ENCODE results near the gene PLD1.

PLD1 gene

DNA sequence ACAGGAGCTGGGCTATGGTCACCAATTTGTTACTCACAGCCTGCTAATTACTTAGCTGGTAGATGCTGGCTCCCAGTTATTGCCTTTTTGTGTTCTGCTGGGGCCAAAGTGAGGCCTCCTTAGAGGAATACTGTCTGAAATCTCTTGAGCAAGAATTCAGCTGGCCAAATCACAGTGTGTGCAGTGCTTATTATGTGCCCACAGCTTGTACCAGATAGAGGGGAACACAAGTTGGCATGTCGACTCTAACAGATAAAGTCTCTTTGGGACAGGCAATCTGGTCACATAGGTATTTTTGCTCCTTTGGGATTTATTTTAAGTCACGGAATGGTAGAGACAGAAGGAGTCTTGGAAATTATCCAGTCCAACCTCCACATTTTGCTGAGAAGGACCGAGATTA is 26.6 kb upstream of the PLD1 start:
- no peak for DNase-seq (ENCODE audit: low read depth)

DNA sequence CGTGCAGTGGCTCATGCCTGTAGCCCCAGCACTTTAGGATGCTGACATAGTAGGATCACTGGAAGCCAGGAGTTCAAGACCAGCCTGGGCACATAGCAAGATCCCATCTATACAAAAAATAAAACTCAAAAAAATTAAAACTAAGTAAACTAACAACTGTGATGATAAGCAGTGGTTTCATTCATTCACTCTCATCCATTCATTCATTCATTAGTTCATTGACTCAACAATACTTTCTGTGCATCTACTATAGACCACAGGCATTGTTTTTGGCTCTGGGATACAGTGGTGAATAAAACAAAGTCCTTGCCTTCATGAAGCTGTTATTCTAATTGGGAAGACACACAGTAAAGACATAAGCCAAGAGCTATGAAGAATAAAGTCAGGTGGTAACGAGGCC is 25.3 kb upstream of the PLD1 start:
- no peak for DNase-seq (ENCODE audit: low read depth)

DNA sequence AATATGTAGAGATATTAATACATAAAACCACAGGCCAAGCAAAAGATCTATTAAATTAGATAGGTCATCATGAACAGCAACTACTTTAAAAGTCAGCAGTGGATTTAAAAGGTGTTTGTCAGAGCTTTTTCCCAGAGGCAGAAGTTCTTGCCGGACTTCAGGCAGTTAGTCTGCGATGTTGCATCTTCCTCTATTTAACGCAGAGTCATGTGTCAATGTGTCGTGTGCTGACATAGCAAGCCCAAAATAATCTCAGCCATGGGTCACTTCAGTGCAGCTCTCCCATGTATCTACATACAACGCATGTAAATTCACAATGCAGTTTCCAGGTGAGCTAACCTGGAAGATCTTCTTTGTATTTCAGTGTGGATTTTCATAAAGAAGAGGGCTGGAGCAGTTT is 24.8 kb upstream of the PLD1 start:
- DNase-seq (ENCODE audit: low read depth): no peak

DNA sequence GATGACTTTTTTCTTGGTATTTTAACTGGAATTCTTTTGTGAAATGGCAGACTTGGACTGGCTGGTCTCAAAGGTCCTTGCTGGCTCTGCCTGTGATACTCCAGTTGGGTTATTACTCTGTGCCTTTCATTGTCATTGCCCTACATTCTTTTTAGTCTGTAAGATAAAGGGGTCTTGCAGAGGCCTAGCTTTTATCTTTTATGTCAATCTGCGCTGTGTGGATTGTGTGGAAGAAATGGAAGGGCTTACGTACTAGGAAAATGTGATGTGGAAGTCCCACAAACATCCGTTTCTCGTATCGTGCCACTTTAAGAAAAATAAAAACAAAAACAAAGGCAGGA is 24.1 kb upstream of the PLD1 start:
- DNase-seq (ENCODE audit: low read depth): no peak

DNA sequence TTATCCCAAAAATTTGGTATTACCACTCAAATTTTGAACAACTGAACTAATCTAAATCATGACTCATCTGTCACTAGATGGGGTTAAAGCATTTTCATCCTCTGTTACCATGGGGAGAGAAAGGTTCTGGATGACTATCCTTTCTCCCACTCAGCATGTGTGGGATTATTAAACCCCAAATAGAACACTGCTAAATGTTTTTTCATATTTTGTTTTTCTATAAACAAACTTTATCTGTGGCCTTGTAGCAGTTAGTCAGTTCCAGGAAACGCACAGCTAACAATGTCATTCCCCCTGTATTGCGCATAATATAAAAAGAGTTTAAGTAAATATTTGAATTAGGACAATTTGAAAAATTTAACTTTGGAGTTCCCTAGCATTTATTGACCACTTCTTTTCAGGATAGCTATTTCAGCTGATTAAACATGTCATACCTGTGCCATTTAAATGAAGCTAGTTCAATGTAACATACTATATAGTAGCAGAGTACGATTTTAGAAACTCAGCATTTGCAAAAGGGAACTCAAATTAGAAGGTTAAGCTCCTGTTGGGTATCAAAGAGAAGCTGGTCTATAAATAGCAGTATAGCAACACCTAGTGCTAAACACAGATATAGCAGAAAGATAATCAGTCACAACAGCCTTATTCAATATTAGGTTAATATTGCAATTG is 23.6 kb upstream of the PLD1 start:
- no peak for DNase-seq (ENCODE audit: low read depth)

DNA sequence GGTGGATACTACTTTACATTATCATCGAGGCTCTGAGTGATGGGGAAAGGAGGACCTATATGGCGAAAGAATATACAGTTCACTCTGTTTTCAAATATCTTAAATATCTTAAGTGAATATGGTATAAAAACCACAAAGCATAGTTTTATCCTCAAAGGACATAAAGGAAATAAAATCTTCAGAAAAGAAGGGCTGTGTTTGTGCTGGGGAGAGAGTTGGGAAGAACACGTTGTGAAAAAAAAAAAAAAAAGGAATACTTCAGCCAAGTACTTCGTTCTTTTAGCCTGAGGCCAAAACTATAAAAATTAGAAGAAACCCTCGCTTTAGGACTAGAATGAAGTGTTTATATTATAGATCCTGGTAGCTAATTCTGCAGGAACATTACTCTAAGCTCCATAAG is 22.7 kb upstream of the PLD1 start:
- no peak for DNase-seq (ENCODE audit: low read depth)

DNA sequence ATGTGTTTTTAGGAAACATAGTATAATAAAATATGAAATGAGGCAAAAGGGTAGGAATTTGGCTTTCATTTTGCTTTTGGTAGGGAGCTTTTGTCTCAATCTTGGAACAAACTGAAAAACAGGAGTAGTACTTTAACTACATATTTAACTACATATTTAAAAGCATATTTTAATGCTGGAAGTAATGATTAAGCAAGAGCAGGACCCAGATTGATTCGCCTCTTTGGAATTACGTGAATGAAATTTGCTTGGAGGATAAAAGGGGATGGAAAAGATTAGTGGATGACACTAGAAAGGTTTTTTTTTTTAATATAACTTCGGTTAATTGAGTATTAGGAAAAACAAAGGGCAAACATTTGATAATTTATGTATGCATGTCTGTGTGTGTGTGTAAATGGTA is 21.7 kb upstream of the PLD1 start:
- no peak for DNase-seq (ENCODE audit: low read depth)

DNA sequence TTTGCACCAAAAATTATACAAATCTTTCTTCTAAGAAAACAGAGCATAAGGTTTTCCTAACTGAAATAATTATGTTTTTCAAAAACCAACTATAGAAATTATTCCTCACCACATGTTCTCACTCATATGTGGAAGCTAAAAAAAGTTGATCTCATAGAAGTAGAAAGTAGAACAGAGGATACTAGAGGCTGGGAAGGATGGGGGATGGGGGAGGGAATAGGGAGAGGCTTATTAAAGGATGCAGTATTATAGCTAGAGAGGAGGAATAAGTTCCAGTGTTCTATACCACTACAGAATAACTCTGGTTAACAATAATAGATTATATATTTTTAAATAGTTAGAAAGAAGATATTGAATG is 20.2 kb upstream of the PLD1 start:
- no peak for DNase-seq (ENCODE audit: low read depth)

DNA sequence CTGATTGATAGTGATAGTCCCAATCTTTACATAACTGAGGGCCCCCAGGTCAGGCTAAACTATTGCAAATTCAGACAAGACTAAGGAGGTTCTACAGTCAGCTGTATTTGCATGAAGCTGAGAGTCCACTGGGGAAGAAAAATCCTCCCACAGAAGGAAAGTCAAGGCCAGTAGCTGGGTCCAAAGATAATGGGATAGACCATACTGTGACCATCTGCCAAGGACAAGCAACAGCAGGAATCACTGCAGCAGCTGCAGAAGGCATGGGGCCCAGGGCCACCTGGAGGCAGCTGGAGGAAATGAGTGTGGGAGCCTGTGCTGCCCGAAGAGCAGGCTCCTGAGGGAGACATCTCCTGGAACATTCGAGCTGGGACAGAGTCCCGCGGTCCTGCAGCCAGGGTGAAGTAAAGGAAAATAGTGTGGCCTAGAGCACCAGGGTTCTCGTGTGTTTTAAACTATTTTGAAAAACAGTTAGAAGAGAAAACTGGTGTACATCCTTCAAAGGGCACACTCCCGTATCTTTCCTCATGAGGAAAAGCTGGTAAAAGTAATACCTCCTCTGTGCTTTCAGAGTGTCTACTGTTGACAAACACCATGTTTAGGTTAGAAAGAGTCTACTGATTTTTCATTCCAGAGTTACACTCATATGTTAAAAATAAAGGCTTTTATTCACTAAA is 19.7 kb upstream of the PLD1 start:
- no peak for DNase-seq (ENCODE audit: low read depth)

DNA sequence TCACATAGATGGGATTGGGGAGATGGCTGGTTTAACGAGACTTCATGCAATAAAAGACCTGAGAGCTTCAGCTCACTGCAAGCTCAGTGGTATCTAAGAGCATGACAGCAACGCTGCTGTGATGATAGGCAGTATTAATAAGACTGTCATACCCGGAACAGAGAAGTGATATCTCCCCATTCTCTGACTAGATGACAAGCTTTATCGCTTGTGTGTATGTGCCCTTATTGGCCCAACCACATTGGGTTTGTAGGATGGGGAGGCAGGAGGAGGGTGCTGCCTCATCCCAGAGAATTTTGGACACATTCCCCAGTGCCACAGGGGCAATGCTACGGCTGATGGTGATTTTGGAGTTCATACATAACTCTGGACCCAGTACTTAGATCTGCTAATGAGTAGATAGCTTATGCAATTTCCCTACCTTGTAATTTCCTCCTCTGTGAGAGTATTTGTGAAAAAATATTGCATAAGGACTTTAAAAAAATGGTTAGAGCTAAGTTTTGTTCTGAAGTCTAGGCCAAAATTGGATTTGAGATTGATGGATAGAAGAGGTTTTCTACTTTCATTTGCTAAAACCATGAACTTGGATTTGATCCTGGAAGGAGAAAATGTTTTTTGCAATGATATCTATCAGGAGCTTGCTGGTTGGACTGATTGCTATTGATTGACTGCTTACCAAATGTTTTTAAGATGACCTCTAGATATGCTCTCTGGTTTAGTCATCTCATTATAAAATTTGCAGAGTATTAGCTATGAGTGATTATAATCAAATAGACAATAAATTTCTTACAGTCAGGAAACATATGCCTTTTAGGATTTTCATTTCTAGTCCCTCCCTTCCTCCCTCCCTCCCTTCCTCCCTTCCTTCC is 18.9 kb upstream of the PLD1 start:
- DNase-seq (ENCODE audit: low read depth): no peak

DNA sequence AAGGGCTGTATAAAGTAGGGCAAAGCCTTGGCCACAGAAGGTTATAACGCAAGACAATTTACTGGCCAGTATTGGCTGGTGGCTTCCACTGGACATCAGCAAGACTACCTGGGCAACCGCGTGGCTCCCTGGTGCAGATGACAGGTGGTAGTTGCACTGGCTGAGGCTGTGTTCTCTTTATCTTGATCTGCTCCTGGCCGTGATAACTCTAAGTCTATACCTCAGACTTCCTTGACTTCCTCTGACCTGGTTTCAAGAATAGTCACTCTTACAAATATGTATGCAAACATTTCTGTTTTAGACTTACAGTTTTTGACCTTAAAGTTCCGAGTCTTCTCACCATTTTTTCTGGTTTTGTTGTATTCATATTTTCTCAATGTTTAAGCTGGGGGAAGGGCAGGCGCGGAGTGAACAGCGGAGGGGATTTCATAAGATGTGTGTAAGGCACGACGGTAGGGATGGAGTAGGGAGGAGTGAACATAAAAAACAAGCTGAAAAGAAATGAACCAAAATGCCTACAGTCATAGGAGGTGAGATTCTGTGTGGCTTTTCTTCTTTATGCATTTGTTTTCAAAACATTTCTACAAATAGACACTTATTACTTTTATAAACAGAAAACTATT is 17.7 kb upstream of the PLD1 start:
- no peak for DNase-seq (ENCODE audit: low read depth)

DNA sequence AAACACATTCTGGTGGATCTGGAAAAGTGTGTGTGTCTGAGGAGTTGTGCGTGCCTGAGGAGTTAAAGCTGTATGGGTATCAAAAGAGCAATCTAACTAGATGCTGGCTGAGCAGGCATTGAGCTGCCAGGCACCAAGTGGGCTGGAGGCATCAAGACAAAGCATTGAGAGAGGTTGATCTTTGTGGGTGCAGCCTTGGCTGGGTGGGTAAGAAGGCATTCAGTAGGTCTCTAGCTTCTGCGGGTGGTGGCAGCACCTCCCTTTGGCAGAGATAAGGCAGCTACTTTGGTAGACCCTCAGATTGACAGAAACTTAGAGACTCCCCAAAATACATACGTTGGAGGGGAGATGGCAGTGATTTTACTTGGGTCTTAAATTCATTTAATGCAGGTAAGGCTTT is 17.1 kb upstream of the PLD1 start:
- DNase-seq (ENCODE audit: low read depth): no peak

DNA sequence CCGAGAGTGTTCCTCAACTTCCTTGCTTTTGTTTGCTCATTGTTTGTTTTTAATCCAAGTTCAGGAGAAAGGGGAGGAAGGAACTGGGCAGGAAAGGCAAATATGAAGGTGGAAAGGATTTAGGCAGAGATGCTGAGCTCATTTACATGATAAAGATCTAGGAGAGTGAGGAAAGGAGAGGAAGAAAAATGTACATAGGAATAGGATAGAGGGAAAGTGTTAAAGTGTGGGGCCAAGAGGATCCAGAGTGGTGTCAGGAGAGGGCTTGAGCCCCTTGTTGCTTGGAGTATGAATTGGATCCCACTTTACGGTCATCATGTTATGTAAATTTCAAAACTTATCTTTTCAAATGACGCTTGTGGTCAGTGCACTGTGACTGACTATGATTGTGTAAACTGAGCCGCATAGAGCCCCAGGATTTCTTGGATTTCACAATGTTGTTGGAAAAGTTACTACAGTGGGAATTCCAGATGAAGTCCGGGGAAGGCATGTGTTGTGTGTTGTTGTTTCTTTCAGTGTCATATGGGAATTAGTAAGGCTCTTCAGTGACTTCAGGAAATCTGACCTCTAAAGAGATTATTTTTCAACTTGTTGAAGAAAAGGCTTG is 15.0 kb upstream of the PLD1 start:
- no peak for DNase-seq (ENCODE audit: low read depth)

DNA sequence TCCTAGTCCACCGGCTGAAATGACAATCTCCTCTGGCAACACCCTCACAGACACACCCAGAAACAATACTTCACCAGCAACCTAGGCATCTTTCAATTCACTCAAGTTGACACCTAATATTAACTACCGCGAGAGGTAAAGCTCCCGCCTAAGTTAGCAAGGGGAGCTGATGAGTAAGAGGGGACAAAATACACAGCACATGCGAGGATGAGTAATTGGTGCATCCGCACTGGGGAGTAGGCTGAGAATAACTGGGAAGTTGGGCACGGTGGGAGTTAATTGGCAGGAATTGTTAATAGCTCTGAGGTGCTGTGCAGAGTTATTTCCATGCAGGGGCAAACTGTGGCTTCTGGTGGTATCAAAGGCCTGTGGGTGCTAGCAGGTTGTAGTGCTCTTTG is 14.5 kb upstream of the PLD1 start:
- no peak for DNase-seq (ENCODE audit: low read depth)

DNA sequence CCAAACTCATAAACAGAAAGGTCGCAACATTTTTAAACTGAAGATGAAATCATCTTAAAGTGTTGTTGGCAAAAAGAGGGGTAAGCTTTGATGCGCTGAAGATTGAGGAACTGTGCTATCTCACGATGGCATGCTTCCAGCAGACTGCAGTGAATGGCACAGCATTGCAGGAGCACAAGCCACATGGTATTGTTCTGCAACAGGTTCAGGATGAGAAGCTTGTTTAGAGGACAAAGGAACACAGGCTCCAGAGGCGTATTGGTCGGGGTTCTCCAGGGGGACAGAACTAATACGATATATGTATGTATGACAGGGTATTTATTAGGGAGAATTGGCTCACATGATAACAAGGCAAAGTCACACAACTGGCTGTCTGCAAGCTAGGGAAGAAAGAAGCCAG is 13.8 kb upstream of the PLD1 start:
- no peak for DNase-seq (ENCODE audit: low read depth)

DNA sequence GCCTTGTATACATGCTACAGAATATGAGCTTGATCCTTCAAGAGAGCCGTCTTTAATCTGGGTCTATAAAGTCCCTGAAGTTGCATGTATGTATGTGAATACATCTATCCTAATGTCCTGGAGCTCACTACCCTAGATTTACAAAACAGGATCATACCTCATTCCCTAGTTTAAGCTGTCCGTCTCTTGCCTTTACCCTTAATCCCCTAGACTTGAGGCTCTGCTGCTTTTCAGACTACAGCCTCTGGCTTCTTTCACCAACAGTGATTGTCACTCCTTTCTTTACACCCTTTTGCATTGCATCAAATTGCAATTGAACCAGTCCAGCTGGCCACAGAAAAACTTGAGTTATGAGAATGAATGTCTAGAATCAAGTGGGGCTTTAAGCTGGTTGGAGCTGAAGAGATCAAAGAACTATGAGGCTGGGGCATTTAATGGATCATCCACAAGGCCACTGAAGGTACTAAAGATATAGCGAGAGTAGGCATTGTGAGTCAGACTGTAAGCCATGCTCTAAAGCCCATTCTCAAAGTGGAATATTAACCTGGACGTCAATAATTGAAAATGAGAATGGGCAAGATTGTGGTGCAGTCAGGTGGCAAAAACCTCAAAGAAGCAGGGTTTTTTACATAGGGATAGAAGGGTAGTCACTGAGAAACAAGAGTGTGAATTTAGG is 12.3 kb upstream of the PLD1 start:
- DNase-seq (ENCODE audit: low read depth): no peak

DNA sequence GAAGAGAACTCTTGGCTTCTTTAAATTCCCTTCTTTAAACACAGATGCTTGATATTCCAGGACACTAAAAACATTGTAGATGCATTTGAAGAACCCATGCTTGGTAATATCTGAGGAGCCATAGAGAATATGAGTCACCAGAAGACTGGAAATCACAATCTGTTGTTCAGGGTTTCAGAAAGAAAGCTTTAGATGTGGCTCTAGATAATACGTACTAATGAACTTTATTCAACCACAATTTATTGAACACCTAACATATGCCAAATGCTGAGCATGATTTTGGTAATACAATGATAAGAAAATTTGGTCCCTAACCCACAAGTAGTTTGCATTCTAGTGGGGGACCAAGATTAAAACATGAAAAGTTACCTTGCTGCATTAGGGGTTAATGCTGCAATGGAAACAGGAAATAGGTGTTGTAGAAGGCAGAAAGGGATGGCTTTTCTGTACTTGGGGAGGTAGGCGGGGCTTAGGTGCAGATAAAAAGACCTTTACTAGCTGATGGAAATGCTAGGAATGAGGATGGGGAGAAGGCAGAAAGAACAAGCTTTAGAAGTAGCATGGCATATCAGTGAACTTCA is 11.6 kb upstream of the PLD1 start:
- DNase-seq (ENCODE audit: low read depth): no peak

DNA sequence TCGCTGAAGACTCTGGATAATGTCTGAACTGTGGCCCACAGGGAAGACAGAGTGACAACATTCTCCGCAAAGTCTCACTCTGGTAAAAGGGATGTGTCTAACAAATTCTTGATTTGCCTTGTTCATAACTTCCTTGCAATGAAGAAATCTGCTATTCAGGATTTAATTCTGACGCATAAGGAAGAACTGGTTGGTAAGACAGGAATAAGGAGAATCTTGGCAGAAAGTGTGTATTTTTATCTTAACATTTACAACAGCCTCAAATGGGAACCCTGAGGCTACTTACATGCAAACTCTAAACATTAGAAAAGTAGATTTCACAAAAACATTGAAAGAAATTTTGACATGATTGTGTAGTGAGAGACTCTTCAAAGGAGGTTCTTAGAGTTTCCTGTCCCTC is 10.8 kb upstream of the PLD1 start:
- no peak for DNase-seq (ENCODE audit: low read depth)

DNA sequence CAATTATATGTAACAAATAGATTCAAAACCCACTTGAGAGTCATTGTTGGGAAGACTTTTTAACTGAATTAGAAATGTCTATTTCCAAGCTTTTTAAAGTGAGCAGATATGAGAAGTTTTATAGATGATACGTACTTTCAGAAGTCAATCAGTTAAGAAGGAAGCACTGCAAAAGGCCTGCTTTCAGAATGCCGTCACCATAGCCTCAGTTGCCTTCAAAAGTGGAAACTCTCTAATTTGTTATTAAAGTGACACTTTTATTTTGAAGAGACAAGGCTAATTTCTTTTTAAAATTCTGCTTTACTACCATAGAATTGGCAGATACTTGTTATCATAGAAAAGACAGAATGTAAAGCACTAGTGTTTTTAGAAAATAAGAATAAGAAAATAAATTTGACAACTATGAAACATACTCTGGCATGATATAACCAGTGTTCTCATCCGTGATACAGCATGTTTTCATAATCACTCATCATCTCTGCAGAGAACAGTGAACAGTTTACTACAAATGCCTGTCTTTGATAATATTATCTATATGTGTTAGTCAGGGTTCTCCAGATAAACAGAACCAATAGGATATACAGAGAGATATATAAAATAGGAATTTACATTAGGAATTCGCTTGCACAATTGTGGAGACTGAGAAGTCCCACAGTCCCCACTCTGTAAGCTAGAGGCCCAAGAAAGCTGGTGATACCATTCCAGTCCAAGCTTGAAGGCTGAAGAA is 7.0 kb upstream of the PLD1 start:
- DNase-seq (ENCODE audit: low read depth): no peak

DNA sequence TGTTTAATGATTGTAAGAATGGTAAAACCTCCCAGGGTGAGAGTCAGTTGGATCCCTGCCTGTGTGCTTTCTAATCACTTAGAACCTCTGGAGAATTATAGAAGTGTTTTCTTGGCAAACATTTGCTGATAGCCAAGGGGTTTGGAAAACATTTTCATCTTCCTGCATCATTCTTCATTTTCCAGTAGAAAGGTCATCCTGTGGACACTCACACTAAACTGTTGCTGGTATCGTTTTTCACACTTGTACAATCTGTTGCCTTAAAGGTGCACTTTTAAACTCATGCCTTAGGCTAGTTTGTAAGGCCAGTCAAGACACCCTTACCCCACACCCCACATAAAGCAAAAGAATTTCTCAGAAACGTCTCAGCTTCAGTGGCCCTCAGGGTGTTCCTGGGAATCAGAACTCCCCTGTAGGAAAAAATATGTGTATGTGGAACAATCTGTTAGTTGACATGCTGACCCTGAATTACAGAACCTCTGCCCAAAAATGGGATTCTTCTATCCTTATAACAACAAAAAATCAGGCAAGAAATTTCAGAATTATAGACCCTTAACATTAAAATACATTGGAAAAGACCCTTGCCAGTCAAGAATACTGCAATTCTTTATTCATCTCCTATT is 5.8 kb upstream of the PLD1 start:
- DNase-seq (ENCODE audit: low read depth): no peak
